Stimulated activated CD4-positive, alpha-beta T cell treated with anti-CD3 and anti-CD28 coated beads, Interleukin-4, amount 100 ng/mL, for 24 hours (primary cell): ENCODE measurements around the gene REL.
"Not testable (repeated sequence)": the region's sequence is repeated elsewhere in the genome, so short reads cannot be mapped to it uniquely, and the experiment has no call there.

Experiments used
- DNase-seq: peaks from one replicate; pipeline ENCODE4 v3.0.0-alpha.2; 2020

Gene REL

DNA sequence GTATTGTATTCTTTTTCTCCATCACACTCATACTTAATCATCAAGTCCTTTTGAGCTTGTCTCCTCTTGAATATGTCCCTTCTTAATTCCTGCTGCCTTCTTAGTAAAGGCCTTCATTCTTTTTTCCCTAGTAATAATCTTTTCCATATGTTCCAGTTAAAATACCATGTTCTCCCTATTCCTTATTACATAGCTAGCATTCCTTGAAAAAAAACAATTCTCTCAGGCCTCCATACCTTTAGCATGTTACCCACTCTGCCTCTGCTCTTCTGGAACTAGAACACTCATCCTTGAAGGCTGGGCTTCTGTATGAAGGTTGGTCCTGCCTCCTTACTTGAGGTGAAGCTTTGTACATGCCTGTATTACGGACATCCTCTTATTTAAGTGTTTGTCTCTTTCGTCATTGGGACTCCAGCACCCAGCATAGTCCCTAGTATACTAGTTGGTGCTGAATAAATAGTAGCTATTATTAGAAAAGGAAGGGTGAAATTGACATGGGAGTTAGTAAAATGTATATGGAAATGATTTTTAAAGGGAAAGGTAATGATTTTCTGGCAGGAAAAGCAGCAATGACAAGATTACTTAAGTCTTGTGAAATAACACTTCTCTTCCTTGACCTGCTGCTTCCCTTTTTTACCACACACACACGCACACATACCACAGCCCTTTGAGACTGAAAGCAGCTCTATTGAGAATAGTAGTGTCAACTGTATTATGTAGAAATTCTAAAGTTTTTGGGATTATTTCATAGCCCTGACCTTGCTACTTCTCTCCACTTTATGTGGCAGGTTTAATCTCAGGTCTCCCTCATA lies 45.6 kb downstream of the REL start:
- no peak for DNase-seq

DNA sequence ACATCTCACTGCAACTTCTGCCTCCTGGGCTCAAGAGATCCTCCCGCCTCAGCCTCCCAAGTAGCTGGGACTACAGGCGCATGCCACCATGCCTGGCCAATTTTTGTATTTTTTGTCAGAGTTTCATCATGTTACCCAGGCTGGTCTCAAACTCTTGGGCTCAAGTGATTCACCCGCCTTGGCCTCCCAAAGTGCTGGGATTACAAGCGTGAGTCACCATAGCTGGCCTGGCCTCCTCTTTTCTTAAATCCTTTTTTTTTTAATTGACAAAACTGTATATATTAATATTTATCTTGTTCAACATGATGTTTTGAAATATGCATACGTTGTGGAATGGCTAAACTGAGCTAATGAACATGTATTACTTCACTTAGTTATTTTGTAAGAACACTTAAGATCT lies 50.7 kb downstream of the REL start:
- DNase-seq, result not testable (repeated sequence)

DNA sequence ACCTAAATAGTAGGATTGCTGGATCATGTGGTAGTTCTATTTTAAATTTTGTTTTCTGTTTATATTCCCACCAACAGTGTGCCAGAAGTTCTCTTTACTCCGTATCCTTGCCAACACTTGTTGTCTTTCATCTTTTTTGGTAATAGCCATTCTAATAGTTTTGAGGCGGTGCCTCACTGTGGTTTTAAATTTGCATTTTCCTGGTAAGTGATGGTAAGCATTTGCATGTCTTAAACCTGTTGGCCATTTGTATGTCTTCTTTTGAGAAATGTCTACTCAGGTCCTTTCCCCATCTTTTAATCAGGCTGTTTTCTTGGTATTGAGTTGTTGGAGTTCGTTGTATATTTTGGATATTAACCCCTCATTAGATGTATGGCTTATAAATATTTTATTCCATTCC lies 51.6 kb downstream of the REL start:
- no peak for DNase-seq

DNA sequence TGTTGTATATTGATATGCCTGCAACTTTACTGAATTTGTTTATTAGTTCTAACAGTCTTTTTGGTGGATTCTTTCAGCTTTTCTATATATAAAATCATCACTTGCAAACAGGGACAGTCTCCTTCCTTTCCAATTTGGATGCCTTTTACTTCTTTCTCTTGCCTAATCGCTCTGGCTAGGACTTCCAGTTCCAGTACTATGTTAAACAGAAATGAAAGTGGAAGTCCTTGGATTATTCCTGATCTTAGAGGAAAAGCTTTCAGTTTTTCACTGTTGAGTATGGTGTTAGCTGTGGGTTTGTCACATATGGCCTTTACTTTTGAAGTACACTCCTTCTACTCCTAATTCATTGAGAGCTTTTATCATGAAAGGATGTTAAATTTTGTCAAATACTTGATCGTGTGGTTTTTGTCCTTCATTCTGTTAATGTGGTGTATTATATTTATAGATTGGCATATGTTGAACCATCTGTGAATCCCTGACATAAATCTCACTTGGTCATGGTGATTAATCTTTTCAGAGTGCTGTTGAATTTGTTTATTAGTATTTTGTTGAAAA lies 52.9 kb downstream of the REL start:
- no peak for DNase-seq

DNA sequence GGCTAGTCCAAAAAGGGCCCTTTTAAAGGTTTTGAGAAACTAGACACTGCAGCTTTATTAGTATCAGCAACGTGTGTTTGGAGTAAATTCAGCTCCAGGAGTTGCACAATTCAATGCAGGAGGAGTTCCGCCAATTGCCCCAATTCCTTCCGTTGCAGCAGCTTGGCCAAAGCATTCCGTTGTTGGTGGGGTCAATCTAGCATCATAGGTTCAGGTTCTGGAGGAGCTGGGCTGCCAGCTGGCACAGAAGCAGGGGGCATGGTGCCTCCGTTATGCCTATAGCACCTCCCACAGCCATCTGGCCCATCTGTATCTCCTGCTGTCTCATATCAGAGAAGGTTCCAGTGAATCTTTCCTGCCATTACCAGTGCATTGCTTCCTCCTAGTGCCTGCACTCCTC lies 55.4 kb downstream of the REL start:
- no peak for DNase-seq

DNA sequence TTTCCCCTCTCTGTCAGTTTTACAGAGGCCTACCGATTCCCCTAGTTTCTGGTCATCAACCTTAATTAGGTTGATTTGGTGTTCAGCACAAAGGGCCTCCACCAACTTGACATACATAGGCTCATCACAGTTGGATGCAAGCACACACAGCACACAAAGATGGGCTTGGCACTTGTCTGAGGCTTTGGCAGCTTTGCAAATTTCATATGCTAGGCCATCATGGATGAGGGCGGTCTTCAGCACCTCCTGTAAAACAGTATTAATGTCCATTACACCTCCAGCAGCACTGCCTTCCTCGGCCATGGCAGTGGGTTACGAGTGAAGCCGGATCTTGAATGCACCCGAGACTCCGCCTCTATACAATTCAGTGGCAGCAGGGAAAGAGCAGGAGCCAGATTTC lies 56.9 kb downstream of the REL start:
- no peak for DNase-seq

DNA sequence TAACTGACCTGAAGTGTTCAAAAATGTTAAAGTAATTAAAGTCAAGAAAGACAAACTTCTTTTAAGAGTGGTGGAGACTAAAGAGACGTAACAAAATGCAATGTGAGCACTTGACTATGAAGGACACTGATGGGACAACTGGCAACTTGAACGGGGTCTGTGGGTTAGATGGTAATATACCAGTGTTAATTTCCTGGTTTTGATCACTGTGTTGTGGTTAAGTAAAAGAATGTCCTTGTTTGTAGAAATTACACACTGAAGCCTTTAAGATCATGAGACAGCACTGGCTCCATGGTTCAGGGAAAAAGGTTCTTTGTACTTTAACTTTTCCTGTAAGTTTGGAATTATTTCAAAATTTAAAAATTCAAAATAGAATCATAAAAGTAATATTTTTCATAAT lies 58.2 kb downstream of the REL start:
- no peak for DNase-seq

DNA sequence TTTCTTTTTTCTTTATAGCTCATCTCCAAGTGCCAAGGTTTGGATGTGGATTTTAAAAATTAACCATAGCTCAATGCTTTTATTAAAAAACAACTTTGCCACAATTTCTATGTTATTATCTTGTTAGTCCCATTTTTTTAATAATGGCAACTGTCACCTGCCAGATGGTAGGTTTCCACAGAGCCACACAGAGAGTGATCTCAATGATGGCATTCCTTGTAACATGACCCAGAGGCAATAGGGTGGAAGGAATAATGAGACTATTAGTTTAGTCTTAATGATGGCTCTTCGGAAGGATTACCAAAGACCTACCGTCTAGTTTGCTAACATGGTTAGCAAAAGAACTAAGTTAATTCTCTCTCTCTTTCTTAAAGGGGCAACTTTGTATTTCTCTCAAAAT lies 64.0 kb downstream of the REL start:
- DNase-seq, result no peak

DNA sequence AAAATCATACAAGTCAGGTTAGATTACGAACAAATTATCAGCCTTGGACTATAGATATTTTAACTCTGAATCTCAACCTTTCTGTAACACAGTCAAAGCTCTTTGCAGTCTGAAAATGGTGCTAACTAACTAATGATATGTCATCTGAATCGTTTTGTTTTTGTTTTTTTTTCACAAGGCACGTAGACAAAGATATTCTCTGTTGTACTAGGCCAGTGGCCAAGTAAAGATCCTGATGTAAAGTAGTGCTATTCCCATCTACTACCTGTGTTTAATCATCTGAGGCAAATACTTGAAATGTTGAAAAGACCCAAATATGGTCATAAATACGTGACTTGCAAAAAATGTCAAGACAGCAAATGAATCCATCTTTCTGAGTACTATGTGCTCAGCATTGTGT lies 65.7 kb downstream of the REL start:
- DNase-seq, result no peak

DNA sequence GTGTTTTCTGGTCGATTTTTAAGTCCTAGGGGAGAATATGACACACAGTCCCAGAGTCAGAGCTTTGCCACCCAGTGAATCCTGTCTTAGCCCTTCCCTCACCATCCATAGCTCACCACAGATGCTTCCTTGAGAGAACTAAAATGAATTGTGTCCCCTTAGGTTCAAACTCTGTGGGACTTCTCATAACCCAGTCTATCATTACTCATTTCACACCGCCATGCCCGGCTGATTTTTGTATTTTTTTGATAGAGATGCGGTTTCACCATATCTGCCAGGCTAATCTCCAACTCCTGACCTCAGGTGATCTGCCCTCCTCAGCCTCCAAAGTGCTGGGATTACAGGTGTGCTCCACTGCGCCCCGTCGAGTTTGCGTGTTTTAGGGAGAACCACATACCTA lies 66.8 kb downstream of the REL start:
- DNase-seq, result no peak

DNA sequence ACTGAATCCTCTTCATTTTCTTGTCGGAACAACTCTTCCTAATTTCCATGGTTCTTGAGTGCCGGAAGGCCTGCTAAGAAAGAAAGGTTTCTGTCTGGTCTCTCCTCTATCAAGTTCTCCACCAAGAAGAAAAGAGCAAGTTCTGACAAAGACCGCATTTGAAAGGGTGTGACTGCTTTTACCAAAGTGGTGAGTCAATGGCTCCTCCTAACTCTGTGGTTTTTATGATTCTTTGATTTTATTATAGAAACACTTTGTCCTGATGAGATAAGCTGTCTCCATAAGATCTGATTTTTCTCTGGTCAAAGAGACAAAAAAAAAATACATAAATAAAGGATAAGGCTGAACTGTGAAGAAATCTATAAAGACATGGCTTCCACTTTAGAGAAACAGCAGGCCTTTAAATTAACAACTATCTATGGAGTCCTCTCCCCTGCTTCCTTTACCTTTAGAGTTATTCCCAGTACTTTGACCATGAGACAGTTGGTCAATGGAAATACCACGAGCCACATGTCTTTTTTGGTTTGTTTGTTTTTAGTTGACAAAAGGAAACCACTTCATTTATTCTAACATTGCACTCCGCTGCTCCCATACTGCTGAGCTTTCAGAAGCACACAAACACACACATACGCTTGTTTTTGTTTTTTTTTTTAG lies 67.7 kb downstream of the REL start:
- DNase-seq, result no peak

DNA sequence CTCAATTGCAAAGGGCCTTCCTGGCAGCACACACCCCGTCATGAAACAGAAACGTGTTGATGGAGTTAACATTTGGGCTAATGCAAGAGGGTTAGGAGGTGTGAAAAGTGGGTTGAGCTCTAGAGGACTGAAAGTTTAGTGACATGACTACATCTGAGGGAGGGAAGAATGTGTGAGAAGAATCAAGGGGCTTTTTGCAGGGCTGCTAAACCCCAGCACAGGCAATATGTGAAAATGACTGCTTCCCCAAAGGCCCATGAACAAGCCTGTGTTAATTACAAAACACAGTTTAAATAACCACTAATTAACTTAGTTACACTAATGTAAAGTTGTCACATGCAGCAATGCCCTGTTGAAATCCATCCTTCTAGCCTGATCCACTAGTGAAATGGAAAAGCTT lies 72.8 kb downstream of the REL start:
- no peak for DNase-seq

DNA sequence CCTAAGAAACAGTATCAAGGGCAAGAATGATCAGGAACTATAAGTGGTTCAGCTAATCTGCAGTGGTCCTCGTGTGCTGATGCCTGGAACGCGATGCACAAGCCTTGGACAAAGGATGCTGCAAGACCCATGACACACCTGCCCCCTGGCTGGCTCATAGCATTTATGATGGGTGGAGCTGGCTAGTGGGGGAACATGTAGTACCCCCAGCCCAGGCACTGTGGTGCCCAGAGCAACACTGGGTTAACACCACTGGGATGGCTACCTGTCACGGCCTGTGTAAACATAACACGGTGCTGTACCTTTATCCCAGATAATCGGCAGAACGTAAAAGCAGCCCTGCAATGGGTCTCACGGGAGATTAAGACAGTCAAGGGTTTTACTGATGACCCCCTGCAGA lies 75.8 kb downstream of the REL start:
- no peak for DNase-seq

DNA sequence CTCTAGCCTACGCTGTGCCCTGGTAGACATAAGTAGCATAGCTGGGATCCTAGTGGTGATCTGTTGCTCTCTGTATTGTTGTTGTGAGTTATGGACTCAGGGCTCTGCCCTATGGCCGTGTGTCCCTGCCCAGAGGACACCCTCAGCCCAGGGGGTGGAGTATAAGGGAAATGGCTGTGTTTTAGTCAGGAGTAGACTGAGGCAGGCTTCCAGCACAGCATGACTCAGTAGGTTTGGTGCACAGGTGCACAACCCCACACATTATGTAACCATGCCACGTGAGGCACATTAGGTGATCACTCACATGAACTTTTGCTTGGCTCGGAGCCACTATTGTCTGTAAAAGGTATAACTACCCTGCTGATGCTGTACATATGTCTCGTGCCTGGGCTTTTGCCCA lies 76.3 kb downstream of the REL start:
- no peak for DNase-seq

DNA sequence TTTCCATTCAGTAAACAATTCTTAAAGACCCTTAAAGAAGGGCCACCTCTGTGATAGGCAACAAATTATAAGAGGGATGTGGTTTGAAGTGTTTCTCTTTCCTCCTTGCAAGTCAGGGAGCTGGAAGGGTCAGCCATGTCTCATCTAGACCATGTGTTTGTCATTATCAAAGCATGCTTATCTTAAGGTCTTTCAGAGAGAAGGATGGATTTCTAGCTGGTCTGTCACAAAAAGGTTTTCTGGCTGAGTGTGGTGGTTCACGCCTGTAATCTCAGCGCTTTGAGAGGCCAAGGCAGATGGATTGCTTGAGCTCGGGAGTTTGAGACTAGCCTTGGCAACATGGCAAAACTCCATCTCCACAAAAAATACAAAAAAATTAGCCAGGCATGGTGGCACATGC lies 77.0 kb downstream of the REL start:
- DNase-seq, result no peak

DNA sequence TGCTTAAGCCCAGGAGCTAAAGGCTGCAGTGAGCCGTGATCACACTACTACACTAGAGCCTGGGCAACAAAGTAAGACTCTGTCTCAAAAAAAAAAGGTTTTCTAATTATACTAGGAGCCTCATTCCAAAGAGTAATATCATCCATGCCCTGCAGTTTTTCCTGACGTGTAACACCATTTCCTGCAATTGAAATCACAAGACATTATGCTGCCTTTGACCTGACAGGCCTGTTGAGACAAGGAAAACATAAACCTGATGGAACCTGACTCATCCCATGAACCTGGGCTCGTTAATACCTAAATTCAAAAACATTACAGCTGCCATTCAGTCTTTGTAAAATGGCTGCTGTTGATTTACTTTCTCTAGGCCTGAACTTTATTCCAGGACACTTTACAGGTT lies 77.4 kb downstream of the REL start:
- no peak for DNase-seq

DNA sequence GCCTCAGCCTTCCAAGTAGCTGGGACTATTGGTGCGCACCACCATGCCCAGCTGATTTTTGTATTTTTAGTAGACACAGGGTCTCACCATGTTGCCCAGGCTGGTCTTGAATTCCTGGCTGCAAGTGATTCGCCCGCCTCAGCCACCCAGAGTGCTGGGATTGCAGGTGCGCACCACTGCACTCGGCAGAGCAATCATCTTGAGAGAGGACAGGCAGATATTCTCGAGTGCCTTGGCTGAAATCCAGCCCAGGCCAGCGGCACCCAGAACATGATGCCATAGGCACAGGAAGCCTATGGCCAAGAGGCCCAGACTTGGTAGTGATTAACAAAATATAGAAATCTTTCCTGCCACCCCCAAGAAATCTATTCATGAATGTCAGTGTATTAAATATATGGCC lies 78.1 kb downstream of the REL start:
- DNase-seq, result no peak

DNA sequence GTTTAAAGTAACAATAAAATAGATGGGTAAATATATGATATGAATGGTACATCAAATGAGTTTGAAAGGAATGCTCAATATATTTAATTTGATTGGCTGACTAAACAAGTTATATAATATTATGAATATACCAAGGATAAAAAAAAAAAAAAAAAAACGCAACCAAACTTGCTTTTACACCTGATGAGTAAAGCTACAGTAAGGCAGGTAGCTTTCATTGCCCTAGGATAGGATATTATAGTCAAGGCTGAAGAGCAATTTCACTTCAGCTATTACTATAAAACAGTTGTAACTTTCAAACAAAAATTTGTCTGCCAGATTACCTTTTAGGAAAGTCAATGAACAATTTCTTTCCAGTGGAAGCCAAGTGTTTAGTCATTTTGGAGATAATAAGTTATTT lies 79.3 kb downstream of the REL start:
- no peak for DNase-seq

DNA sequence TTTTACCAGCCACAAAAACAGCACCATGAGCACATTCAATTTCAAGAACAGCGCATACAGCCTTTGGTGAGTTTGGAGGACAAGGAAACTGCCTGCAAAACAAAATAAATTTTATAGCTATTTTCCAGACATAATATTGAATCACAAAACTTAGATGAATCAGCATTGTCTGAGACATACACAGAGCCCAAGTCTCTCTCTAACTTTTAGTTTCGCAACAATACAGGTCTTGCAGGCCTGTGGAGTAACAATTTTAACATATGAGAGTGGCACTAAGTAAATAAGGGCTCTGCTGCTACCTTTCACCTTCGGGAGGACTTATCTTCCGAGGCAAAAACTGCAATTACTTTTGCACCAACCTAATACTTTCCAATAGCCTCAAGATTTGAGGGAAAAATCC lies 80.1 kb downstream of the REL start:
- DNase-seq, result no peak

DNA sequence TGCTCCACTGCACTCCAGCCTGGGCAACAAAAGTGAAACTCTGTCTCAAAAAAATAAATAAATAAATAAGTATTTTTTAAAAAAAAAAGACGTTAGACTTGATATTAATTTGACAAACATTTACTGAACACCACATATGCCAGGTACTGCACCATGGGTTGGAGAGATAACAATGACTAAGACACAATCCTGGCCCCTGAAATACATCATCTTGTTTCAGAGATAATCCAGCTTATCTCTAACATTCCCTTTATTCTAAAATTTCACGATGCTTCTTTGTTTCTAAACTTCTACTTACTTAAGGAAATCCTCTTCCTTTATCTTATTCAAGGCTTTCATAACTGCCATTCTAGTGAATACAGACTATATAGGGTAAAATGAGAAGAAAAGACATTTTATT lies 81.2 kb downstream of the REL start:
- no peak for DNase-seq

DNA sequence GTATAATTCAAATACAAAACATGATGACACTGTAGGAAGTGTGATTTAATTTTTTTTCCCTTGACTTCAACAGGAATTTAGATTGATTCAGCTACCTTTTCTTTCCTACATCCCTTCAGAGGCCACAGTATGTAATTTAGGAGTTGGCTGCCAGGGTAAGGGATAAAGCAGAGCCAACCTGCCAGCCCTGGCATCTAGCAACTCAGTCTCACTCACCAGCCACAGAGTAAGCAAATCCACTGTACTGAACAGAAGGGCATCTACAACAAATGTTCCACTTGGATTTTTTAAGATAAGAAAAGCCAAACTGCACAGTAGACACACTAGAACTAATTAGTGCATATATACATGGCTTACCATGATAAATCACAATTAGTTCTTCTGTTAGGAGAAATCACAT lies 81.8 kb downstream of the REL start:
- no peak for DNase-seq

DNA sequence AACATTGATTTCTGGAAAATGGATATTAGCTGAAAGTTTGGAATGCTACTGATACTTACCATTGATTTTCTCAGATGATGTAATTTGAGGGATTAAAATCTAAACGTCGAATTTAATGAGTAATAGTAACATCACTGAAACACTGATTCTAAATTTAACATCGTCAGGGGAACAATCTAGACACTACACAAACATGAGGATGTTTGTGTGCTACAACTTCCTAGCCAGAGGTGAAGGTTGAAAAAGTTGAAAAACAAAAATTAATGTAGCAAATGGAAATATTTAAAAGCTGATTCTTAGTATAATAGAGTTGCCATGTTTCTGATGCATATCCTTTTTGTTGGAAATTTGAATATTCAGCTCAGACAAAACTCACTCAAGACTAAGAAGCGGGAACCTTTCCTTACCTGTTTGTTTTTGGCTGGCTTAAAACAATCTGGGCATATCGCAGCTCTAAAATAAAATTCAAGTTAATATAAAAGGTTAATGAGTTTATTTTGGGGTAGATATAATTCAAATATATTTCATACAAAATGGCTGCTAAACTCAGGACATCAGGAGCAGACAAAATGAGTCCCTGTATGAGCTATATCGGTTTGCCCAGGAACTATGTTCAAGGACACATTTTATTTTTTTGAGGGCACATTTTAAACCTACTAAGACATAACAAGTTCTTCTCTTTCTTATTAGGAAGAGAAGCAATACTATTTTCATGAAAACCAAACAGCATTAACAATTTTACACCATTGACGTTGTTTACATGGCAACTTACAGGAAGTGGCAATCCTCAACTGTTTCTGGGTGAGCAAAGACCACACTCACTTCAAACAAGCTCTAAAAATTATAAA lies 83.5 kb downstream of the REL start:
- no peak for DNase-seq

DNA sequence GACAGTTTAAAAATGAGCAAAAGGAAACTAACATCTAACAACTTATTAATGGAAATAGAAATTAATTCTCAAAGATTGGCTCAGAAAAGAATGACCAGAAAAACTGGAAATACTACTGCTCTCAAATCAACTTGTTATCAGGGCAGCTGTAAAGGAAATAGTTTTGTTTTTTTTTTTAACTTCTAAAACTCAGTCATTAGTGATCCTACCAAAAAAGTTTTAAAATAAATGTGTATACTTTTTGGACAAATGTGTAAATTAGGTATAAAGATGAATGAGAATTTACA lies 84.1 kb downstream of the REL start:
- DNase-seq, result no peak
